Effector CD4-positive, alpha-beta T cell (primary cell): ENCODE measurements around the gene CDH19.
"Not testable (repeated sequence)": the region's sequence is repeated elsewhere in the genome, so short reads cannot be mapped to it uniquely, and the experiment has no call there.

Source experiments
- DNase-seq: peaks from one replicate; pipeline ENCODE4 v3.0.0-alpha.2; 2020

Gene CDH19

GRCh38 chr18:66562279-66562678 is 41.6 kb downstream of the CDH19 start:
- no peak for DNase-seq

- DNase-seq, result no peak
Observed at GRCh38 chr18:66560094-66560493, 43.8 kb downstream of the CDH19 start.

GRCh38 chr18:66558773-66559172 is 45.1 kb downstream of the CDH19 start:
- no peak for DNase-seq

GRCh38 chr18:66557091-66557490 is 46.8 kb downstream of the CDH19 start:
- DNase-seq, result no peak

GRCh38 chr18:66555585-66555984 is 48.3 kb downstream of the CDH19 start:
- DNase-seq, result no peak

GRCh38 chr18:66553824-66554223 is 50.1 kb downstream of the CDH19 start:
- no peak for DNase-seq

- DNase-seq, result no peak
Observed at GRCh38 chr18:66550366-66550765, 53.5 kb downstream of the CDH19 start.

GRCh38 chr18:66548747-66549146 is 55.1 kb downstream of the CDH19 start:
- no peak for DNase-seq

GRCh38 chr18:66534110-66534509 is 69.8 kb downstream of the CDH19 start:
- DNase-seq, result no peak

GRCh38 chr18:66533693-66534092 is 70.2 kb downstream of the CDH19 start:
- DNase-seq, result no peak

- DNase-seq, result no peak
Observed at GRCh38 chr18:66523219-66523991, 80.5 kb downstream of the CDH19 start.

GRCh38 chr18:66513996-66514395 is 89.9 kb downstream of the CDH19 start:
- DNase-seq, result no peak

GRCh38 chr18:66511792-66512191 is 92.1 kb downstream of the CDH19 start:
- no peak for DNase-seq

- DNase-seq, result no peak
Observed at GRCh38 chr18:66511289-66511688, 92.6 kb downstream of the CDH19 start.

GRCh38 chr18:66510357-66511045 is 93.4 kb downstream of the CDH19 start:
- DNase-seq, result no peak

- no peak for DNase-seq
Observed at GRCh38 chr18:66508937-66509336, 95.0 kb downstream of the CDH19 start.

GRCh38 chr18:66506178-66506577 is 97.7 kb downstream of the CDH19 start:
- DNase-seq, result no peak

GRCh38 chr18:66497351-66497750 is 106.5 kb downstream of the CDH19 start:
- no peak for DNase-seq

GRCh38 chr18:66495844-66496243 is 108.0 kb downstream of the CDH19 start:
- no peak for DNase-seq

- no peak for DNase-seq
Observed at GRCh38 chr18:66473882-66474281, 130.0 kb downstream of the CDH19 start.

GRCh38 chr18:66466184-66466583 is 137.7 kb downstream of the CDH19 start:
- not testable (repeated sequence) for DNase-seq

GRCh38 chr18:66461344-66461743 is 142.5 kb downstream of the CDH19 start:
- DNase-seq, result no peak

GRCh38 chr18:66457245-66457644 is 146.6 kb downstream of the CDH19 start:
- DNase-seq, result no peak
